Astrocyte (in vitro differentiated cells and primary cell): ENCODE measurements around the gene PDGFC. TPM values are rescaled to one million over a fixed set of nuclear protein-coding genes. Genes with fewer than 3 reads are reported as not detected.

Experiments
- DNase-seq: peaks from one replicate; pipeline ENCODE4 v3.0.0-alpha.2; 2010; ENCODE audit warnings: low read depth
- FAIRE-seq: peaks from 2 replicates; lab custom pipeline; 2011; peaks lifted over from hg19 to GRCh38; lab: Jason Lieb, UNC
- H2AFZ ChIP-seq: 2 replicates; pipeline ENCODE4 v1.6.0; 2012; ENCODE audit warnings: low read depth, low read length, inconsistent platforms
- H3K27ac ChIP-seq: 2 replicates; pipeline ENCODE4 v1.5.1; 2011; ENCODE audit warnings: low read depth, low read length, inconsistent platforms
- H3K27me3 ChIP-seq: 2 replicates; pipeline ENCODE4 v1.6.0; 2011; ENCODE audit warnings: low read length, inconsistent platforms; ENCODE audit not compliant: insufficient read depth
- H3K36me3 ChIP-seq: 2 replicates; pipeline ENCODE4 v1.5.1; 2011; ENCODE audit warnings: low read length, inconsistent platforms; ENCODE audit not compliant: insufficient read depth
- H3K4me1 ChIP-seq: 2 replicates; pipeline ENCODE4 v1.5.1; 2011; ENCODE audit warnings: low read length, inconsistent platforms; ENCODE audit not compliant: insufficient read depth
- H3K4me2 ChIP-seq: 2 replicates; pipeline ENCODE4 v1.6.0; 2012; ENCODE audit warnings: low read length, inconsistent platforms
- H3K4me3 ChIP-seq: 2 replicates; pipeline ENCODE4 v1.5.1; 2011; ENCODE audit warnings: low read depth, mild to moderate bottlenecking, low read length, inconsistent platforms; ENCODE audit not compliant: insufficient read depth
- H3K79me2 ChIP-seq: 2 replicates; pipeline ENCODE4 v1.6.0; 2012; ENCODE audit warnings: mild to moderate bottlenecking, low read length, inconsistent platforms; ENCODE audit not compliant: insufficient read depth
- H3K9ac ChIP-seq: 2 replicates; pipeline ENCODE4 v1.6.0; 2012; ENCODE audit warnings: mild to moderate bottlenecking, low read length, inconsistent platforms
- H3K9me3 ChIP-seq: 2 replicates; pipeline ENCODE4 v1.5.1; 2012; ENCODE audit warnings: low read depth, mild to moderate bottlenecking, low read length, inconsistent platforms; ENCODE audit not compliant: insufficient read depth
- H4K20me1 ChIP-seq: 2 replicates; pipeline ENCODE4 v1.6.0; 2012; ENCODE audit warnings: low read length, inconsistent platforms; ENCODE audit not compliant: insufficient read depth
- H3K27ac Mint-ChIP-seq: one replicate; pipeline ENCODE4 v1.8.0; 2021; ENCODE audit warnings: mild to moderate bottlenecking, mixed read lengths; ENCODE audit not compliant: unreplicated experiment
- H3K27me3 Mint-ChIP-seq: one replicate; pipeline ENCODE4 v1.8.0; 2021; ENCODE audit warnings: low read depth, mixed read lengths; ENCODE audit not compliant: unreplicated experiment
- H3K36me3 Mint-ChIP-seq: one replicate; pipeline ENCODE4 v1.8.0; 2021; ENCODE audit warnings: low read depth, mixed read lengths; ENCODE audit not compliant: unreplicated experiment
- H3K4me1 Mint-ChIP-seq: one replicate; pipeline ENCODE4 v1.8.0; 2021; ENCODE audit warnings: low read depth, mixed read lengths; ENCODE audit not compliant: unreplicated experiment
- H3K4me3 Mint-ChIP-seq: one replicate; pipeline ENCODE4 v1.8.0; 2021; ENCODE audit warnings: mild to moderate bottlenecking, moderate library complexity, mixed read lengths; ENCODE audit not compliant: unreplicated experiment
- H3K9me3 Mint-ChIP-seq: one replicate; pipeline ENCODE4 v1.8.0; 2021; ENCODE audit warnings: mild to moderate bottlenecking, mixed read lengths; ENCODE audit not compliant: unreplicated experiment
- CTCF ChIP-seq: IDR thresholded peaks from 2 replicates; pipeline ENCODE4 v1.5.1; 2011; ENCODE audit warnings: low read depth, mild to moderate bottlenecking, inconsistent platforms, low read length, moderate library complexity; ENCODE audit not compliant: insufficient read depth
- EZH2 ChIP-seq: IDR thresholded peaks from 2 replicates; pipeline ENCODE4 v1.6.1; 2012; ENCODE audit warnings: mild to moderate bottlenecking, low read length, inconsistent platforms; ENCODE audit not compliant: insufficient read depth
- total RNA-seq: library from RNA; stranded (reverse); gene quantifications from 2 replicates; pipeline ENCODE4 v1.2.1, GENCODE V29; 2021

PDGFC gene
- total RNA-seq, 1 donor from 2014 or later, result 167 TPM

DNA sequence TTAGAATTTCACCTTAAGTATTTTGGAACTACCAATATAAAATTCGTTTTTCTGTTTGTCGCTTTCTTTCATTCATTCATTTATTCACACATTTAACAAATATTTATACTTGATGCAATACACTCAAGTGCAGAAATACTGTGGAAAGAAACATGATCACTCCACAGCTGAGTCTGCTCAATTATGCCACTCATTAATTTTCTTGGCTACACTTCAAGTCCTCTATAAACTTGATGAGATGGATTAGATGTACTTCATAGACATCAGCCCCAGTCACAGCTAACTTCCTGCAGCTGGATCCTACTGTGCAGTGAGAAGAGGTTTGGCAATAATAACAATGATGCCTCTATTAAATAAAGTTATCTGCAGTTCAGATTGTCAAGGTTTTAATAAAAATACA lies 208.1 kb downstream of the PDGFC start:
- Histone ChIP-seq H3K27me3 (no peaks in the 10 kb centered on the region), H3K27ac (peak overlapping the region; percentile 33), H3K4me3 (no peak overlapping the region), H3K9ac (no peak overlapping the region), H2AFZ (no peak overlapping the region), H3K4me2 (no peak overlapping the region), H3K79me2 (no peaks in the 10 kb centered on the region), H3K9me3 (no peaks in the 10 kb centered on the region), H3K36me3 (peaks cover 30% of the 10 kb centered on the region), H3K4me1 (peaks cover 17% of the 10 kb centered on the region), H4K20me1 (no peaks in the 10 kb centered on the region)
- Mint-ChIP-seq H3K36me3 (peaks cover 32% of the 10 kb centered on the region), H3K4me3 (no peak overlapping the region), H3K4me1 (peaks cover 25% of the 10 kb centered on the region), H3K27ac (peak overlapping the region; percentile 12), H3K9me3 (no peaks in the 10 kb centered on the region), H3K27me3 (no peaks in the 10 kb centered on the region)
- no peak for FAIRE-seq
- DNase-seq, result peak; percentile 51
- TF ChIP-seq CTCF, result no peak
- TF ChIP-seq EZH2, result no peak

GRCh38 chr4:156762851-156763250 lies 208.7 kb downstream of the PDGFC start:
- Histone ChIP-seq H3K9me3 (no peaks in the 10 kb centered on the region), H3K4me2 (no peak overlapping the region), H3K79me2 (no peaks in the 10 kb centered on the region), H3K4me3 (no peak overlapping the region), H2AFZ (no peak overlapping the region), H3K27me3 (no peaks in the 10 kb centered on the region), H3K4me1 (peaks cover 17% of the 10 kb centered on the region), H3K36me3 (peaks cover 27% of the 10 kb centered on the region), H4K20me1 (no peaks in the 10 kb centered on the region), H3K27ac (no peak overlapping the region), H3K9ac (no peak overlapping the region)
- Mint-ChIP-seq H3K27ac (no peak overlapping the region), H3K27me3 (no peaks in the 10 kb centered on the region), H3K4me1 (peaks cover 20% of the 10 kb centered on the region), H3K36me3 (peaks cover 35% of the 10 kb centered on the region), H3K9me3 (peaks cover 3% of the 10 kb centered on the region), H3K4me3 (no peak overlapping the region)
- no peak for FAIRE-seq
- TF ChIP-seq CTCF, result no peak
- TF ChIP-seq EZH2, result no peak
- DNase-seq, result no peak

DNA sequence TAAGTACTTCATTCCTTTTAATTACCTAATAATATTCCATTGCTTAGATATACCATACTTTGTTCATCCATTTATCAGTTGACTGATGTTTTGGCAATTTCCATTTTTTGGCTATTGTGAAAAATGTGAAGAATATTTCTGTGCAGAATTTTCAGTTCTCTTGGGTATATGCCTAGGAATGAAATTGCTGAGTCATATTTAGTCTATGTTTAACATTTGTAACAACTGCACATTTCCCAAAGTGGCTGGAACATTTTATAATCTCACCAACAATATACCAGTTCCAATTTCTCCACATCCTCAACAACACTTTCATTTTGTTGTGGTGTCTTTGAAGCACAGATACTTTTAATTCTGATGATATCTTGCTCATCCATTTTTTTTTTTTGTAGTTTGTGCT lies 215.5 kb downstream of the PDGFC start:
- TF ChIP-seq CTCF (no peak), EZH2 (no peak)
- Histone ChIP-seq H3K4me3 (no peak overlapping the region), H3K9ac (no peak overlapping the region), H3K79me2 (no peaks in the 10 kb centered on the region), H3K36me3 (peaks cover 9% of the 10 kb centered on the region), H3K4me2 (no peak overlapping the region), H2AFZ (no peak overlapping the region), H3K27ac (no peak overlapping the region), H3K4me1 (peaks cover 4% of the 10 kb centered on the region), H4K20me1 (no peaks in the 10 kb centered on the region), H3K9me3 (no peaks in the 10 kb centered on the region), H3K27me3 (no peaks in the 10 kb centered on the region)
- Mint-ChIP-seq H3K4me1 (peaks cover 19% of the 10 kb centered on the region), H3K4me3 (no peak overlapping the region), H3K9me3 (peaks cover 3% of the 10 kb centered on the region), H3K27ac (no peak overlapping the region), H3K27me3 (no peaks in the 10 kb centered on the region), H3K36me3 (peaks cover 18% of the 10 kb centered on the region)
- peak; percentile 50 for FAIRE-seq
- no peak for DNase-seq
